Adrenal gland (tissue), 5 donors: ENCODE results near the gene CHRM1.

ENCODE experiments used
- CTCF ChIP-seq, 6 experiments: fragments of 450-650 bp in 4 of 6; fragments of 200-600 bp in 2 of 6; sonication (generic) in 1 of 6; IDR thresholded peaks; 1 replicate in 5 of 6; 2 replicates in 1 of 6; pipeline versions ENCODE4 v1.5.1 to v1.8.0; 2016 to 2021; ENCODE audit warnings: antibody characterized with exemption in 6 of 6, mild to moderate bottlenecking in 2 of 6, moderate library complexity in 1 of 6
- POLR2A ChIP-seq, 2 donors: fragments of 450-650 bp; IDR thresholded peaks; one replicate each; pipeline ENCODE4 v1.6.1; 2017; ENCODE audit warnings: antibody characterized with exemption in 2 of 2, mild to moderate bottlenecking in 2 of 2, moderate library complexity in 1 of 2
- donor health status: DM: no; HTN: no; CAD: no.

DNA sequence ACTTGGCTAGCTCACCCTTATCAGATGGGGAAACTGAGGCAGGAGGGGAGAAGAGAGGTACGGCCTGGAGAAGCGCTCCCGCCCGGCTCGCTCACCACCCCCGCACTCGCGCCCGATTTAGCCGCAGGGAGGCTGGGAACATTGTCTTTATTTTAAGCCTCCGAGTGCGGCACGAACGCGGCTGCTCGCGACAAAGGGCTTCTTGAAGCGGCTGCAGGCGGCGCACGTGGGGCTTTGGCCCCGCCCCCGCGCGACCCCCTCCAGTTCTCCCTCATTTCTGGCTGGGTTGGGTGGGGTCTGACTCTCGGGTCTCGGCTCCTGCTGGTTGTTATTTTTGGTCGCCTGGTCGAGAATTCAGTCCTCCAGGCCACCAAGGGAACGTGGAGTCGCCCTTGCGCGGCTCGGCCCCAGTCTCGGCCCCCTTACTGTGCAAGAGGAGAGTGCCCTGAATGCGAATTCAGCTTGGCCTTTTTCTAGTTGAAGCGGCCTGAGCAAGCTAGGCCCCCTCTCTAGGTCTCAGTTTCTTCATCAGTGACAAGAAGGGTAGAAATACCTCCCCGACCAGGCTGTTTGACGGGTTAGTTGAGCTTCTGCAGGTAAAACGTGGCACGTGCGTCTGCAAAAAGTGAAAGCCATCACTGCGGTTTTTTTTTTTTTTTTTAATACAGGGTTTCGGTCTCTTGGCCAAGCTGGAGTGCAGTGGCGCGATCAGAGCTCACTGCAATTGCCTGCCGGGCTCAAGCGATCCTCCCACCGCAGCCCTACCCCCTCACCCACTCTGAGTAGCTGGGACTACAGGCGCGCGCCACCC is 2.6 kb upstream of the CHRM1 start:
- TF ChIP-seq CTCF (IDR thresholded peaks at IDR 0.05) (no peak), POLR2A (IDR thresholded peaks at IDR 0.05) (no peak)
